ENCODE data around the gene DAPL1. TPM values are rescaled to one million over a fixed set of nuclear protein-coding genes. Genes with fewer than 3 reads are reported as not detected.

DAPL1 gene
- polyA plus RNA-seq, 3 donors = 31.8 to 76.2 (median 38.3) TPM

DNA sequence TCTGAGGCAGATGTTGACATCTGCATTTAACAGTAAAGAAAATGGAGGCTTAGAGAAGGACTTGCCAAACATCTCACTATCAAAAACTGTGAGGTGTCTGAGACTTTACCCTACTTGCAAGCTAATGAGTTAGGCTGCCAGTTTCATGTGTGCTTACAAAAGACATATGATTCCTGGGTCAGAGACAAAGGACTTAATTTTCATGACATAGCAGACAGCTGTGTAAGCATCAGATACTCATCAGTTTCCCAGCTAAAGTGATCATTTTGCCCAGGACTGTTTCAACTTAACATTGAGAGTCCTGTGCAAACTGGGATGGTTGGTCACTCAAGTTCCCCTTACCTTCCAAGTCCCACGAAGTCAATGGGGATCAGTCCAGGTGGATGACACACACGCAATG is 18.9 kb upstream of the DAPL1 start:
- peak in 1 of 3 donors; percentile 30 for DNase-seq (ENCODE audit: low read depth in 3 of 3, low spot score in 2 of 3)

- DNase-seq (ENCODE audit: low read depth in 3 of 3, low spot score in 2 of 3) = no peak
Observed at GRCh38 chr2:158777077-158777476, 18.0 kb upstream of the DAPL1 start.

- no peak for DNase-seq (ENCODE audit: low read depth in 3 of 3, low spot score in 2 of 3)
Observed at GRCh38 chr2:158778243-158778642, 16.9 kb upstream of the DAPL1 start.

DNA sequence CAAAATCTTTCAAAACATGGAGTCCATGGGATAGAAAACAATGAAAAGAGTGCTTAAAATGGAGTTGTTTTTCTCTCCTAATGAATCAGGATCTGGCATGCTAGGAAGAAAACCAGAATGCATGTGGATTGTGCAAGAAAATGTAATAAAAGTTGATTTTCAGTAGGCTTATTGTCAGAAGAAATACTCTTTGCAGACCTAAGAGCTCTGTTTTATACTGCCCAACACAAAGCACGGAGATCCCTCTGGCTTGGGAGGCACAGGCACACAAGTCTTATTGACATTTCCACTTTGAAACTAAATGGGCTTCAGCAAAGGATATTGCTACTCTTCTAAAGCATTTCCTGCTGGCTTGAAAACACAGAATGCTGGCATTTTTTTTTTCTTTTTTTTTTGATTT is 15.5 kb upstream of the DAPL1 start:
- no peak for DNase-seq (ENCODE audit: low read depth in 3 of 3, low spot score in 2 of 3)

DNA sequence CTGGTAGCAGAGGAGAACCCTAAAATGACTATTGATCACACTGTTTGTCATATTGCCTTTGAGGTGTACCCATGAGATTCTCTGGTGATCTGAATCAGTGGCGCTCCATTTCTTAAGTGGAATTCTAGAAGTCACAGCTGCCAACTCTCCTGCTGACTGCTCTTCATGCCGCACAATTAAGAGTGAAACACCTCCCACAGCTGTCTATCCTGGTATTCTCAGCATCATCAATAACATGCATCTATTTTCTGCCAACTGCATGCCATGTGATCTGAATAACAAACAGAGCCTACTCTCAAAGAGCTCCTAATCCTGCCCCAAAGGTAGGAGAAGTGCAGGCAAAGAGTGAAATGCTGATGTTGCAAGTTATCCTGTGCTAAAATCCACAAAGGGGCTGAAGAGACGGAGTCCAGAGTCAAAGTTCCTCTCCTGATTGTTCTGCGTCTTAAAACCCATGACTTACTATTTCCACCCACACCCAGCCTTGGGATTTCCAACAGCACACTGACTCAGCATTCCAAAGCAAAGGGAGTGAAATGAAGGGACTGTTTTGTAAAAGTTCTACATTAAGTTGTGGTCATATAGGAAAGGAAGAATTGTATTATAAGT is 13.7 kb upstream of the DAPL1 start:
- DNase-seq (ENCODE audit: low read depth in 3 of 3, low spot score in 2 of 3) = no peak

- DNase-seq (ENCODE audit: low read depth in 3 of 3, low spot score in 2 of 3) = no peak
Observed at GRCh38 chr2:158782136-158782535, 13.0 kb upstream of the DAPL1 start.

- no peak for DNase-seq (ENCODE audit: low read depth in 3 of 3, low spot score in 2 of 3)
Observed at GRCh38 chr2:158782616-158783015, 12.5 kb upstream of the DAPL1 start.

- DNase-seq (ENCODE audit: low read depth in 3 of 3, low spot score in 2 of 3) = no peak
Observed at GRCh38 chr2:158783923-158784322, 11.2 kb upstream of the DAPL1 start.

DNA sequence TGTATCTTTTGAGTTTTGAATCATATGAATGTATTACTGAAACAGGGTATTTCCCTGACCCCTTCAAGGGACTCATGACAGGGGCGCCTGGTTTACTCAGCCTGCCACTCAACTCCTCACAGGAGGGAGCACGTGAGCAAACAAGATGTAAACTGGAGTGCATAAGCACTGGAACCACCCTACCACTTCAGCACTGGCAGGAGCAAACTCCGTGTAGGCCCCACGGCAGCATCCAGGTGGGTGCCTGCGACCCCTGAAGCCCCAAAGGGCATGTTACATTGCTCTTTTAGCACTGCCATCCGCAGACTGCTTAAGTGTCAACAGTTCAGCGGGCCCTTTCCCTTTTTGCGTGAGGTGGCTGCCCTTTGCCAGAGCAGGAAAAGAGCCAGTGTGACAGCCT is 8.2 kb upstream of the DAPL1 start:
- no peak for DNase-seq (ENCODE audit: low read depth in 3 of 3, low spot score in 2 of 3)

DNA sequence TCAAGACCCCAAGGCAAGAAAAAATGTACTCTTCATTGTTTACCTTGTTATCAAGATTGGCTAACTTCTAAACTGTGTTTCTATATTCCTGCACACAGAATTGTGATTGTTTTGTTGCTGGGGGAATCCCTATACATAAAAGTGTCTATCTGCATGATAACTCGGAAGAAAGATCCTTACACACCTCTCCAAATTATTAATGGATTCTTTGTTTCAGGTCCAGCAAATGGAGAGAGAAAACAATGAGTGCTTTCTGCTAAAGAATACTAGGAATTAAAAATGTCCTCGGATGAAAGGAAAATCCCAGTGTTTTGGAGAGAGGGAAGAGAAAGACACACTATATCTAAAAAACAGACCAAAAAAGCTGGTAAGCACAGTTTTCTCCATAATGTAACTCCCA is 6.2 kb upstream of the DAPL1 start:
- no peak for DNase-seq (ENCODE audit: low read depth in 3 of 3, low spot score in 2 of 3)

GRCh38 chr2:158796652-158797051 is 1.5 kb downstream of the DAPL1 start:
- no peak for DNase-seq (ENCODE audit: low read depth in 3 of 3, low spot score in 2 of 3)

- no peak for DNase-seq (ENCODE audit: low read depth in 3 of 3, low spot score in 2 of 3)
Observed at GRCh38 chr2:158797963-158798700, 3.0 kb downstream of the DAPL1 start.

DNA sequence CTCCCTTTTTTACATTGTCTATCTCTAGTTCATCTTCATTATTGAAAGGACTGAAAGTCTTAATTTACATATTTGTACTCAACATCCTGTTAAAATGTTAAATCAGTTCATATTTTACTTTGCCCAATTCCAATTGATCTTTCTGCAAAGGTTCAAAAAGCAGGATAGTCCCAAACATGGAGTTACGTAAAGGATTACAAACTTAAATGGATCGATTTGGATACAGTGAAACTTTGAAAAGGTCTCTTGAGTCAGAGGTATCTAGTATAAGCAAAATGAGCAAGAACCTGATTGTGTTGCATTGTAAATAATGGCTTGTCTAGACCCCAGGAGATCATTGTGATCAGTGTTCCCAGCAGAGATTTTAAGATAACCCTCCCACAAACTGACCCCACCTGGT is 4.1 kb downstream of the DAPL1 start:
- no peak for DNase-seq (ENCODE audit: low read depth in 3 of 3, low spot score in 2 of 3)

- no peak for DNase-seq (ENCODE audit: low read depth in 3 of 3, low spot score in 2 of 3)
Observed at GRCh38 chr2:158803506-158803905, 8.4 kb downstream of the DAPL1 start.

GRCh38 chr2:158805255-158805654 is 10.1 kb downstream of the DAPL1 start:
- DNase-seq (ENCODE audit: low read depth in 3 of 3, low spot score in 2 of 3) = no peak

DNA sequence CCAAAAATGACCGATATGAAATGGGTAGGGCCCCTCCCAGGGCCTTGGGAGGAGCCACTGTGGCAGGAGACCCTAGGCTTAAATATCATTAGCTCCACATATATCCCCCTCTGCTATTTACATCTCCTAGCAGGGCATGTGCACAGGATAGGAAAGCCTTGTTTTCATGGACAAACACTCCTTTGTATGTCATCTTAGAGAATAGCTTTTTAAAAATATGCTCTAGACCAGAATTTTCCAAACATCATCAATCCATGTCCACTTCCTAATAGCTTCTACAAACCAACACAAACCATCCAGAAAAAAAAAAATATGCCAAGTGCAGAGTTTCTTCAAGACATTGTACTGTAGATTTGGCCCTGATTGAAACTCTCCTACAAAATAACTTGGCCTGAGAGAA is 10.8 kb downstream of the DAPL1 start:
- DNase-seq (ENCODE audit: low read depth in 3 of 3, low spot score in 2 of 3) = no peak

DNA sequence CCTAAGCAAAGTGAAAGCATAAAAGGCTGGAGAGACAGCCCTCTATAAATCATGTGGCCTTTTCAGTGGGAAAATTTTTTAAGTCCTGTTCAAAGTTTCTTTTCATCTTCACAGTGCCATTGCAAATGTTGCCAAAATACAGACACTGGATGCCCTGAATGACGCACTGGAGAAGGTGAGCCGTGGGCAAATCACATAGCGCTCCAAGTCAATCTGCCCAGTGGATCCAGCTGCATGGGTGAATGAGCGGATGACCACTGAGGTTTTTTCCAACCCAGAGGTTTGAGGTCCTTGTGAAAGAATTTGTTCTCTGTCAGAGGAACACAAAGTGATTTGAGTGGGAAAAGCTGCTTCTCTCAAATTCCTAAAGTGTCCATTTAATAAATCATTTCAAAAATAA is 11.8 kb downstream of the DAPL1 start:
- no peak for DNase-seq (ENCODE audit: low read depth in 3 of 3, low spot score in 2 of 3)

- no peak for DNase-seq (ENCODE audit: low read depth in 3 of 3, low spot score in 2 of 3)
Observed at GRCh38 chr2:158808426-158808825, 13.3 kb downstream of the DAPL1 start.

DNA sequence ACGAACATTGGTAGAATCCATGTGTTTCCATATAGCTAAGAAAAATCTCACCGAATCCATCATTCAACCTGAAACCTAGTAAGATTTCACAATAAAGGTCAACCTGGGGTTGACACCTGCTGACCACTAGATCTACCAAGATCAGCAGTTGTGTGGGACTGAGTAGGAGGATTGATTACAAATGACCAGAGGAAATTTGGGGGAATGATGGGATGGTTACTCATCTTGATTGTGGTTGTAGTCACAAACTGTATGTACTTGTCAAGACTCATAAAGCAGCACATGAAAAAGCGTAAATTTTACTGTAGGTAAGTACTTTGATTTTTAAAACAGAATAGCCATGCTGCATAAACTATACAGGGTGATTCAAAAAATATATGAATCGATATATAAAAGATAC is 14.7 kb downstream of the DAPL1 start:
- DNase-seq (ENCODE audit: low read depth in 3 of 3, low spot score in 2 of 3) = no peak

DNA sequence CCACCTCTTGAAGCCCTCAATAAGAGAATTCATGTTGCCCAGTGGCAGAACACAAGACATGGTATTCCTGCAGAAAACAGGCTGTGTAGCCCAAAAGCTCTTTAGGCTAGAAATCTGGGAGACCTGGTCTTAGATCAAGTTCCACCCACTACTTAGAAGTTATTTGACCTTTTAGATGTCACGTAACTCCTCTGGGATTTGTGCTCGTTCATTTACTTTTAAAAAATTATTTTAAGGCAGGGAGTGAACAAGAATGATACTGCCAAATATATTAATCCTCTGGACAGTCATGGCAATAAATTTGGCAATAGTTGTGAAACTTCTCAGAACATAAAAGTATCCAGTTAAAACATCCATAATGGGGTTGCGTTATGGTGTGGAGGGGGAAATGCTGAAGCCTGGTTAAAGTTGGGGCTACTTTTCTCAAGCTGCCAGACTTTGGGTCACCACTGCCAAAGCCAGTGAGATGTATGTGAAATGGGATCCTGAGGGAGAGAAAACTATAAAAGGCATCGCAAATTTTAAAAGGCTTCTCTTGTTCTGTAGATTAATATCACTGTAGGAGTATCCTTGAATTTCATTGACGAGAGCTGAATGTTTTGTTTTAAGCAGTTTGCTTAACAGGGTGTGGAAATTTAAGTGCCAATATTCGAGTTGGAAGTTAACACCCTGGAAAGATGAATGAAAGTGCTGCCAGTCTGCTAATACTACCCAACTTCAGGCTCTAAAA is 15.8 kb downstream of the DAPL1 start:
- DNase-seq (ENCODE audit: low read depth in 3 of 3, low spot score in 2 of 3) = no peak

DNA sequence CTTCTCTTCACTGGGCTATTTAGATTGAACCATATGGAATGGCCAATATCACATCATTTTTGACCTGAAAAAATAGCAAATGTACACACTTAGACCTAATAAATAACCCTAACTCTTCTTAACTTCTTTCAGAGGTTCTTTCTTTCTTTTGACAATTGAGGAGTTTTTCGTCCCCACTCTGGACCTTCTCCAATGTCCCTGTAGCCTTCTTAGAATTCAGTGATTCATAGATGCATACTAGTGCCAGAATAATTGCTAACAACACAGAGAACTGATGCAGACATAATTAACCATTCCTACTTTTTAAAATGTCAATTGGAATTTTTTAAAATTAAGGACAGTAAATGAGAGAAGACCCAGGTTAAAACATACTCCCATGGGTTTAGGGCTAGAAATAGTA is 20.0 kb downstream of the DAPL1 start:
- DNase-seq (ENCODE audit: low read depth in 3 of 3, low spot score in 2 of 3) = no peak

- no peak for DNase-seq (ENCODE audit: low read depth in 3 of 3, low spot score in 2 of 3)
Observed at GRCh38 chr2:158815658-158816057, 20.5 kb downstream of the DAPL1 start.

Measured in right renal cortex interstitium (tissue), 3 donors.